Measurements from ENCODE around the gene ILF2.

DNA sequence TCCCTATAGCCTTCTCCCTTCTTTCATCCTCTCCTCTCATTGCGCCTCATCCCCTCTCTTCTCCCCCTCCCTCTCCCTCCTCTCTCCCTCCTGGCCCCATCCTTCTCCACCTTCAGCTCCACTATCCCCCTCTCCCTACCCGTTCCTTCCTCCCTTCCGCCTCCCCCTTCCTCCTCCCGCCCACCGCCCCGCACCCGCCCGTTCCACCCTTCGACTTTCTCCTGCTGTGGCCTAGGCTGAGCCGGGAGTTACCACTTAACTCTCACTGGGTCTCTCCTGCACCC, 9.3 kb upstream of the ILF2 start:
- TF ChIP-seq, protein P1, sequence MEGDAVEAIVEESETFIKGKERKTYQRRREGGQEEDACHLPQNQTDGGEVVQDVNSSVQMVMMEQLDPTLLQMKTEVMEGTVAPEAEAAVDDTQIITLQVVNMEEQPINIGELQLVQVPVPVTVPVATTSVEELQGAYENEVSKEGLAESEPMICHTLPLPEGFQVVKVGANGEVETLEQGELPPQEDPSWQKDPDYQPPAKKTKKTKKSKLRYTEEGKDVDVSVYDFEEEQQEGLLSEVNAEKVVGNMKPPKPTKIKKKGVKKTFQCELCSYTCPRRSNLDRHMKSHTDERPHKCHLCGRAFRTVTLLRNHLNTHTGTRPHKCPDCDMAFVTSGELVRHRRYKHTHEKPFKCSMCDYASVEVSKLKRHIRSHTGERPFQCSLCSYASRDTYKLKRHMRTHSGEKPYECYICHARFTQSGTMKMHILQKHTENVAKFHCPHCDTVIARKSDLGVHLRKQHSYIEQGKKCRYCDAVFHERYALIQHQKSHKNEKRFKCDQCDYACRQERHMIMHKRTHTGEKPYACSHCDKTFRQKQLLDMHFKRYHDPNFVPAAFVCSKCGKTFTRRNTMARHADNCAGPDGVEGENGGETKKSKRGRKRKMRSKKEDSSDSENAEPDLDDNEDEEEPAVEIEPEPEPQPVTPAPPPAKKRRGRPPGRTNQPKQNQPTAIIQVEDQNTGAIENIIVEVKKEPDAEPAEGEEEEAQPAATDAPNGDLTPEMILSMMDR (IDR thresholded peaks at IDR 0.05; ENCODE audit: borderline replicate concordance, extremely low read depth, low read length, poor library complexity, severe bottlenecking) = no peak
- TF ChIP-seq EZH2 (IDR thresholded peaks at IDR 0.05; ENCODE audit: borderline replicate concordance, low read depth, low read length, severe bottlenecking) = no peak

All from DND-41 (cell line).